ENCODE results near the gene TXNDC9.
A peak's percentile ranks its signal among the peaks of the same experiment; 100 is the strongest.
"Not testable (repeated sequence)": the region's sequence is repeated elsewhere in the genome, so short reads cannot be mapped to it uniquely, and the experiment has no call there.

TXNDC9 gene, protein sequence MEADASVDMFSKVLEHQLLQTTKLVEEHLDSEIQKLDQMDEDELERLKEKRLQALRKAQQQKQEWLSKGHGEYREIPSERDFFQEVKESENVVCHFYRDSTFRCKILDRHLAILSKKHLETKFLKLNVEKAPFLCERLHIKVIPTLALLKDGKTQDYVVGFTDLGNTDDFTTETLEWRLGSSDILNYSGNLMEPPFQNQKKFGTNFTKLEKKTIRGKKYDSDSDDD

DNA sequence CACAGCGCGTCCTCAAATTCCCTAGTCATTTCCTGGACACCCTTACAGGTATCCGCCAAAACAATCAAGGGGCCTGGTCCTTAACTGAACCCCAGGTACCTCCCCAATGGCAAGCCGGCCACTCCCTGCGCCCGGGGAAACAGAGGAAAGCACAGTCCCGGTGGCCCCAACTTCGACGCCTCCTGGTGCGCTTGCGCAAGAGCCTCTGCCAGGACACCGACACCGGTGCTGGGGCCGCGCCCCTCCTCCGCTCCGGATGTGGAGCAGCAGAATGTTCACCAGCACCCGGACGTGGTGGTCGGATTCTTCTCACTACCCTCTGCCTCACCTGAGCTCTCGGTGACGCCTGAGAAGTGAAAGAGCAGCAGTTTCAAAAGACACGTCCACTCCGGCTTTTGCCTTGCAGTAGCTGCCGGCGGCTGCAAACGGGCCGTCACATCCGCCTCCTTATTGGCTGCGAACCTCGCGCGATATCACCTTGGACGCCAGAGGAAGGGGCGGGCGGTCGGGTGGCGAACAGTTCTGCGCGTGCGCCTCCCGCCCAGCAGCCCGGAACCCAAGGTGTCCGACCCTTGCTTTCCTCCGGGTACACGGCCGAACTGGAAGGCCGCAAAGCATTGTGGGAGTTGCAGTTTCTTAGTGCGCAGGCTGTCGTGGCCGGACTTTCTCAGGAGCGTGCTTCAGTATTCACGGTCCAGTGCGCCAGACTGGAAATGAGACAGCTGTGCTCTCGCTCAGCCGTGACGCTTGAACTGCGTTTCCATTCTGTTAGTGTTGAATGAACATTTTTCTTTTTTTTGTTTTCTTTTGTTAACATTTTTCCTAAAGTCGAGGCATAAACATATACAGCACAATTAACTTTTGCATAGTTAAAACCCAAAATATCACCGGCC lies at the start of gene TXNDC9:
Gene TXNDC9, minus strand, starts transcription at position 423 of the 893 bp plus-strand sequence. CDS start 3,123 bp downstream, outside the sequence.
- DNase-seq (ENCODE audit: low read depth), result peak; percentile 99

DNA sequence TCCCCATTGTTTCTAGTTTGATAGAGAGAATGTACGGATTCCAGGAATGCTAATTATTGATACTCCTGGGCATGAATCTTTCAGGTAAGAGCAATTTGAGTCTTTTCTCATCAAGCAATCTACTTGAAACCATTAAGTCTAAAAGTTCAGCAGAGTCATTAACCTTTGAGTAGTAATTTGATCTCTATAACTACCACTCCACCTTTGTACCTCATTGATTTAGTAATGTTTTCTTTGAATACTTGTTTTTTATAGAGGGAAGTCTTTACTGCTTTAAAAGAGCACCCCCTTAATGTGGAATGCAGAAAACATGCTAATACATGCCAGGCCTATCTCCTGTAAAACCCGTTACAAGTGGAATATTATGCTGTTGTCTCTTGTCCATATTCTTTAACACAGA lies 46.0 kb upstream of the TXNDC9 start:
- DNase-seq (ENCODE audit: low read depth), result no peak

DNA sequence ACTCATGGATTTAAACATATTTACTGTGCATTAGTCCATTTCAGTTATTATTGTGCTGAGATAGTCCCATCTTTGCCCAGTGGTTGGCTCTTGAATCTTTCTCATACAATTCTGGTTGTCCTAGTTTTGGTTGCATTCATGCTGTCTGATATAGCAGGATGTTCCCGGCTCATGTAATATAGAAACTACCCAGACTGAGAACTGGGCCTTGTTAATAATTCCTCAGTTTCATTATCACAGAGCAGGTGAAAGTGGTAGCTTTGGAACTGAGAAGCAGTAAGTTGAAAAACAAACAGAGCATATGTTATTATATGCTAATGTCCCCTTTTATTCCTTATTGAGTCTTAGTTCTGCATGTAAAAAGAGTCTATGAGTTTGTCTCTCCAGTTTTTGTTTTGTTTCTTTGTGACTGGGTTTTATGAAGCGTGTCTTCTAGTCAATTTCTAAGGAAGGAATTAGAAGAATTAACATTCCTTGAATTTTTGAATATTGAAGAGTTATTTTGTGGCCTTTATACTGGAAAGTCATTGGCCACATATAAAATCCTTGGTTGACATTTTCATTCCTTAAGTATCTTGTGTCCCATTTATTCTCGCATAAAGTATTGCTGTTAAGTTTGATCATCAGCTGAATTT lies 44.4 kb upstream of the TXNDC9 start:
- DNase-seq (ENCODE audit: low read depth), result peak; percentile 63

DNA sequence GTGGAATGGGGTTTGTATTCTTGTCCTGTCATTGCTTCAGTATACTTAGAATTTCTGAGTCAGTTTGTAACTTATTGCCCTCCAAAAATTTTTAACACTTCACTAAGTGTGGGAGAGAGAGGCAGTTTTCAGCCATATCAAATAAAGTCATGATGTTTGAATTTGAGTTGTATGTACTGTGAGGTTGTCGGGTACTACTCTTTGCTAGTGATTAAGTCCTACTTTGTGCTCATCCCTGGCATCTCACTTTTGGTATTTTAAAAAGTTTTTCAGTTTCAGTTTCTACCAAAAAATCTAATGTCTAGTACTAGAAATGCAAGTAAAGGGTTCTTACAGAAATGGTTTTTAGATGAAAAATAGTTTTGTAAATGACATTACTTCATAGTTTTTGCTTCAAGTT lies 41.7 kb upstream of the TXNDC9 start:
- DNase-seq (ENCODE audit: low read depth), result no peak

DNA sequence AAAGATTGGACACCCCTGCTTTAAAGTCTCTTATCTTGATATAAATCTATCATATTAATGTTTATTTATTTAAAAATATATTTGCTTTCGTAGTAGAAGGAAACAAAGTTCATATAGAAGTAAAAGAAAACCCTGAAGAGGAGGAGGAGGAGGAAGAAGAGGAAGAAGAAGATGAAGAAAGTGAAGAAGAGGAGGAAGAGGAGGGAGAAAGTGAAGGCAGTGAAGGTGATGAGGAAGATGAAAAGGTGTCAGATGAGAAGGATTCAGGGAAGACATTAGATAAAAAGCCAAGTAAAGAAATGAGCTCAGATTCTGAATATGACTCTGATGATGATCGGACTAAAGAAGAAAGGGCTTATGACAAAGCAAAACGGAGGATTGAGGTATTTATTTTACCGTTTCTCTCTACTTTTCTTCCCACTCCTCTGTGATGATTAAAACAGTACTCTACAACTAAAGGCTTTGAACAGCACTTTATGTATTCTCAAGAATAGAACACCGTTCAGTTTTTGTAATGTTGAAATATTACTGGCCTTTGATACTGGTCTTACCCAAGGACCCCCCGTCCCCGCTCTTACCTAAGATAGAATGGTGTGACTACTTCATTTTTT lies 40.2 kb upstream of the TXNDC9 start:
- no peak for DNase-seq (ENCODE audit: low read depth)

DNA sequence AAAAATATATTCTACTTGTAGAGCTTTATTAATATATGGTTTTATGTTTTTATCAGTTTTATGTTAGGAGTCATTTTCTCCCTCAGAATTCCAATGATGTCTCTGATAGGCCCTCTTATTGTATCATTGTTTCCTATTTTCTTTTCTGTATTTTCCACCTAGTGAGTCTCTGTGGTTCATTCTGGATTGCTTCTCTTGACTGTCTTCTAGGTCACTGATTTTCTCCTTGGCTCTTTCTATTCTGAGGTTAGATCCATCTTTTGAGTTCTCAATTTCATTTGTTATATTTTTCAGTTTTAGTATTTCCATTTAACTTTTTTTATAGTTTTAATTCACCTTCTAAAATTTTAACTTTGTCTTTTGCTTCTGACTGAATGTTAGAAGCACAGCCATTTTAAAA lies 38.6 kb upstream of the TXNDC9 start:
- DNase-seq (ENCODE audit: low read depth), result no peak

DNA sequence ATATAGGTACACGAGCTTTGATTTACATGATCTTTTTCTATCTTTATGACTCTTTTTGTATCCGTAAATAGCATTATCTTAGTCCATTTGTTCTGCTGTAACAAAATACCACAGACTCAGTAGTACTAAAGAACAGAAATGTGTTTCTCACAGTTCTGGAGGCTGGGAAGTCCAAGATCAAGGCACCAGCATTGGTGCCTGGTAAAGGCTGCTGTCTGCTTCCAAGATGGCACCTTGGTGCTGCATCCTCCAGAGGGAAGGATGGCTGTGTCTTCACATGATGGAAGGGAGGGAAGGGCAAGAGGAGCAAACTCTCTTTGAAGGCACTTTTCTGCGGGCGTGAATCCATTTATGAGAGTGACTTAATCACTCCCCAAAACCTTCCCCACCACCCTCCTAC lies 37.0 kb upstream of the TXNDC9 start:
- DNase-seq (ENCODE audit: low read depth), result no peak

DNA sequence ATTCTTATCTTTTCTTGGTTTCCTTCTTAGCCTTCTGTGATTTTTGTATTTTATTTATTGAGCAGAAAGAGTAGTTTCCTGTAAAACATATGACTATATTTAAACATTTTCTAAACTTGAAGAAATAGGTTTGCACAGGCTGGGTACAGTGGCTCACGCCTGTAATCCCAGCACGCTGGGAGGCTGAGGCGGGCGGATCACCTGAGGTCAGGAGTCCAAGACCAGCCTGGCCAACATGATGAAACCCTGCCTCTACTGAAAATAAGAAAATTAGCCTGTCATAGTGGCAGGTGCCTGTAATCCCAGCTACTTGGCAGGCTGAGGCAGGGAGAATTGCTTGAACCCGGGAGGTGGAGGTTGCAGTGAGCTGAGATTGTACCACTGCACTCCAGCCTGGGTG lies 32.7 kb upstream of the TXNDC9 start:
- not testable (repeated sequence) for DNase-seq (ENCODE audit: low read depth)

DNA sequence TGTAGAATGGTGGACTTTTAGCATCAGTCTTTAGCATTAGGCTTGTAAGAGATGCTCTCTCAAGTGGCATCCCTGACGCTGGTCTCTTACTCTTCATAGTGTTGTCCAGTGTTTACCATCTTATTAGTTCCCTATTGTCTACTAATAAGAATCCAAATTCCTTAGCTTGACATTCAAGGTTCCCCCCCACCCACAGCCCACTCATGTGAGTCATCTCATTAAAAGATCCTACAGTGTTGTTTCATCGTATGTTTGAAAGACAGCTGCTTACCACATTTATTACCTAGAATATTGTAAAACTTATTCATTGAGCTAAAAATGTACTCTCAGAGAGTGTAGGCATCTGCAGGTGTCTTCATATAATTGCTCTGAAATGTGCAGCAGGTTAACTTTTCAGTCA lies 29.5 kb upstream of the TXNDC9 start:
- DNase-seq (ENCODE audit: low read depth), result peak; percentile 20

DNA sequence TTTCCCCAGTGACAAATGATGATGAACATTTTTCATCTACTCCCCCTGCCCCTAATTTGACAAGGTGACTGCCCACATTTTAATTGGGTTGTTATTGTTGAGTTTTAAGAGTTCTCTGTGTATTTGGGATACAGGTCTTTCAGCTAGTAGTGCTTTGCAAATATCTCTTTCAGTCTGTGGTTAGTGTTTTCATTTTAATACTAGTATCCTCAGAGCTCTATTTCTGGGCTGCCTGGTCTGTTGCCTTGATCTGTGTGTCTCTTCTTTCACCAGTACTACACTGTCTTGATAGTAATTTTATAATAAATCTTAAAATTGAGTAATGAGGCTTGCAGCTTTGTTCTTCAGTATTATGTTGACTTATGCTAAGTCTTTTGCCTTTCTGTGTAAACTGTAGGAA lies 20.7 kb upstream of the TXNDC9 start:
- DNase-seq (ENCODE audit: low read depth), result no peak

DNA sequence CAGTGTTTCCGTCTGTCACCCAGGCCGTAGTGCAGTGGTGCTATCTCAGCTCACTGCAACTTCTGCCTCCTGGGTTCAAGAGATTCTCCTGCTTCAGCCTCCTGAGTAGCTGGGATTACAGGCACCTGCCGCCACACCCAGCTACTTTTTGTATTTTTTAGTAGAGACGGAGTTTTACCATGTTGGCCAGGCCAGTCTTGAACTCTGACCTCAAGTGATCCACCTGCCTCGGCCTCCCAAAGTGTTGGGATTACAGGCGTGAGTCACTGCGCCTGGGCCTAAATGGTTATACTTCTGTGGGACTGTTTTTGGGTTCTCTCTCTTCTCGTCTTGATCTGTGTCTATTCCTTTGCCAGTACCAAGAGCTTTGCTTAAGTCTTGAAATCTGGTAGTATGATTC lies 18.7 kb upstream of the TXNDC9 start:
- DNase-seq (ENCODE audit: low read depth), result not testable (repeated sequence)

DNA sequence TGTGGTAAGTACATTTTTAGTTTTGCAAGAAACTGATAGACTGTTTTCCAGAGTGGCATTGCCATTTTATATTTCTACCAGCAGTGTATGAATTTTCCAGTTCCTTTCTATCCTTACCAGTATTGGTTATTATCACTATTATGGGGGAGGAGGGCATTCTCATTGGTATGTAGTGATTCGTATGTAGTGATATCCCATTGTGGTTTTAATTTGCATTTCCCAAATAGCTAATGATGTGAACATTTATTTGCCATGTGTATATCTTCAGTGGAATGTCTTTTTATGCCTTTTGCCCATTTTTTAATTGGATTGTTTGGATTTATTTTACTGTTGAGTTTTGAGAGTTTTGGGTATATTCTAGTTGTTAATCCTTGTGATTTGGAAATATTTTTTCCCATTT lies 17.9 kb upstream of the TXNDC9 start:
- peak; percentile 74 for DNase-seq (ENCODE audit: low read depth)

DNA sequence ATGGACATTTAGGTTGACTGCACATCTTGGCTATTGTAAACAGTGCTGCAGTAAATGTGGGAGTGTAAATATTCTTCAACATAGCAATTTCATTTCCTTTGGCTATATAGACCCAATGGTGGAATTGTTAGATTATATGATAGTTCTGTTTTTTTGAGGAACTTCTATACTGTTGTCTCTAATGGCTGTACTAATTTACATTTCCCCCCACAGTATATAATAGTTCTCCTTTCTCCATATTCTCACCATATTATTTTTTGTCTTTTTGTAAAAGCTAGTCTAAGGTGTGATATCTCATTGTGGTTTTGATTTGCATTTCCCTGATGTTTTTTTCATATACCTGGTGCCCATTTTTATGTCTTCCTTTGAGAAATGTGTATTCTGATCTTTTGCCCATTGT lies 14.1 kb upstream of the TXNDC9 start:
- DNase-seq (ENCODE audit: low read depth), result no peak

DNA sequence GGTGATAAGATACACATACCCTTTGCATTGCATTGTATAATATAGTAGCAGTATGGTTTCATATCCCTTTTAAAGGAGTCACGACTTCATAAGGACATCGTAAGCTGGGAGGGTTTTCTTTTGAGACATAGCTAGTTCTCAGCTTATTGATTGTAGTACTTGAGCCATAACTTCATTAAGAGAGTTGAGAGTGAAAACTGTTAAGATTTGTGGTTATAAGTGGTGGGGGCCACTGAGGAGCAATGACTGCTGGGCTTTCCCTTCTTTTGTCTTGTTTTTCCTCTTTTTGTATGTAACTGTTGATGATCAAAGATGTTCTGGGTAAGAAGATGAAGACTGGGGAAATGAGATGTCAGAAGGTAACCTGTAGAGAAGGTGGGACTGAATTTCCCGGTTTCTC lies 12.0 kb upstream of the TXNDC9 start:
- no peak for DNase-seq (ENCODE audit: low read depth)

DNA sequence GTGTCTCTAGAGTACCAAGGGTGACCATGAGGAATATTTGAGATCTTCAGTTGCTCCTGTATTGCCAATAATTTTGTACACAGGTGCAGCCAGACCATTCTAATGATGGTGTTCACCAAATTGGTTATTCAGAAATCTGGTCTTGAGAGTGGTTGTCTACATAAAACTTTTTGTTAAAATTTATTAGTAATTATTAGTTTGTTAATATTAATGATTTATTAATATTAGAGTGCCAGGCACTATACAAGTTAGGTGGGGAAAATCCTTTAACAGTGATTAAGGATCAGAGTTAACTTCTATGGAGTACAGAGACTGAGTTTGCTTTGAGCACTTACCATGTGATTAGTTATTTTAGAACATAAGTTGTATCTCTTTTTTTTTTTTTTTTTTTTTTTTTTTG lies 10.1 kb upstream of the TXNDC9 start:
- no peak for DNase-seq (ENCODE audit: low read depth)

DNA sequence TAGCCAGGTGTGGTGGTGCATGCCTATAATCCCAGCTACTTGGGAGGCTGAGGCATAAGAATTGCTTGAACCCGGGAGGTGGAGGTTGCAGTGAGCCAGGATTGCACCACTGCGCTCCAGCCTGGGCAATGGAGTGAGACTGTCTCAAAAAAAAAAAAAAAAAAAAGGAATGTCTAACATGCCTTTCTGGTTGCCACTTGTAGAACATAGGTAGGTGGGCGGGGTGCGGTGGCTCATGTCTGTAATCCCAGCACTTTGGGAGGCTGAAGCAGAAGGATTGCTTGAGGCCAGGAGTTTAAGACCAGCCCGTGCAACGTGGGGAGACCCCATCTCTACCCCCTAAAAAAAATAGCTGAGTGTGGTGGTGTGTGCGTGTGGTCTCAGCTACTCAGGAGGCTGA lies 9.3 kb upstream of the TXNDC9 start:
- not testable (repeated sequence) for DNase-seq (ENCODE audit: low read depth)

DNA sequence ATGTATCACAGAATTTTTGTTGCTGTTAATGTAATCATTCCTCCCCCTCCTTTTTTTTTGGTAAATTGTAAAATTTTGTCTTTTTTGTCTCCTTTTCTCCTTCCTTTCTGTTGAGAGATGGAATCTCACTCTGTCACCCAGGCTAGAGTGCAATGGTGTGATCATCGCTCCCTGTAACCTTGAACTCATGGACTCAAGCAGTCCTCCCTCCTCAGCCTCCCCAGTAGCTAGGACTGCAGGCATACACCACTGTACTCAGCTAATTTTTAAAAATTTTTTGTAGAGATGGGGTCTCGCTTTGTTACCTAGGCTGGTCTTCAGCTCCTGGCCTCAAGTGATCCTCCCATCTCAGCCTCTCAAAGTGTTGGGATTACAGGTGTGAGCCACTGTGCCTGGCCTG lies 6.4 kb upstream of the TXNDC9 start:
- DNase-seq (ENCODE audit: low read depth), result no peak

DNA sequence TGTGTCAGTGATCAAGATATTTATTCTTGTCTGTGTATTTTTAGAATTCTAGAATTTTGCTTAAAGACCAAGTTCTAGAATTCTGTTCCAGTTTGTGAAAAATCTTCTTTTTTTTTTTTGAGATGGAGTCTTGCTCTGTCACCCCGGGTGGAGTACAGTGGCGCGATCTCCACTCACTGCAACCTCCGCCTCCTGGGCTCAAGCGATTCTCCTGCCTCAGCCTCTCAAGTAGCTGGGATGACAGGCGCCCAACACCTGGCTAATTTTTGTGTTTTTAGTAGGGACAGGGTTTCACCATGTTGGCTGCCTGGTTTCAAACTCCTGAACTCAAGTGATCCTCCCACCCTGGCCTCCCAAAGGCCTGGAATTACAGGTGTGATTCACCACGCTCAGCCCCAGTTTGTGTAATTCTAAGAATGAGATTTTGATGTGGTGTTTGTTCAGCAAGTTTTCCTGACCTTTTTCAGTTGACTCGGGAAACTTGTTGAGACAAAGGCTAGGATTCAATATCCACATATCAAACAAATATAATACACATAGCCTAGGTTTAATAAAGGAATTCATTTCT lies 4.6 kb upstream of the TXNDC9 start:
- DNase-seq (ENCODE audit: low read depth), result peak; percentile 2

DNA sequence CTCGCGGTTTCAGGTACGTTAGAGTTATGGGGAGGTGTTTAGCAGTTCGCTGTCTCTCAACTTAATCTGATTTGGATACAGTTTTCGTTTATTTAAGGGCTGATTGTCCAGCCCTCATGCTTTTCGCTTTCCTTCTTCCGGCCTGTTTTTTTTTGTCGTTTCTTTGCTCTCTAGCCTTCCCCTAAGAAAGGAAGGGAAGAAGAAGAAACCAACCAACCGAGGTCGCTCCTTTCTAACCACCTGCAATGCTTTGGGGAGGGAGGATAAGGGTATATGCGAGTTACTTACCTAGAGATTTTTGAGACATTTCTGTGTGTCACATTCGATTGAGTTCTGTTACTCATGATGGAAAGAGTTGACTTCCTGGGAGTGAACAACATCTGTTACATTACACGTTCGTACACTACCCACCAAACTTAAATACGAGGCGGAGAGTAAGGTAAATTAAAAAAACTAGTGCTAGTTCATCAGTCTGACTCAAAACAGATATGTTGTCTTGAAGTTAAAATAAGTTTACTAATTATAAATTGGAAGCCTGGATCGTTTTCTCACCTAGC lies 2.0 kb upstream of the TXNDC9 start:
- peak; percentile 34 for DNase-seq (ENCODE audit: low read depth)

DNA sequence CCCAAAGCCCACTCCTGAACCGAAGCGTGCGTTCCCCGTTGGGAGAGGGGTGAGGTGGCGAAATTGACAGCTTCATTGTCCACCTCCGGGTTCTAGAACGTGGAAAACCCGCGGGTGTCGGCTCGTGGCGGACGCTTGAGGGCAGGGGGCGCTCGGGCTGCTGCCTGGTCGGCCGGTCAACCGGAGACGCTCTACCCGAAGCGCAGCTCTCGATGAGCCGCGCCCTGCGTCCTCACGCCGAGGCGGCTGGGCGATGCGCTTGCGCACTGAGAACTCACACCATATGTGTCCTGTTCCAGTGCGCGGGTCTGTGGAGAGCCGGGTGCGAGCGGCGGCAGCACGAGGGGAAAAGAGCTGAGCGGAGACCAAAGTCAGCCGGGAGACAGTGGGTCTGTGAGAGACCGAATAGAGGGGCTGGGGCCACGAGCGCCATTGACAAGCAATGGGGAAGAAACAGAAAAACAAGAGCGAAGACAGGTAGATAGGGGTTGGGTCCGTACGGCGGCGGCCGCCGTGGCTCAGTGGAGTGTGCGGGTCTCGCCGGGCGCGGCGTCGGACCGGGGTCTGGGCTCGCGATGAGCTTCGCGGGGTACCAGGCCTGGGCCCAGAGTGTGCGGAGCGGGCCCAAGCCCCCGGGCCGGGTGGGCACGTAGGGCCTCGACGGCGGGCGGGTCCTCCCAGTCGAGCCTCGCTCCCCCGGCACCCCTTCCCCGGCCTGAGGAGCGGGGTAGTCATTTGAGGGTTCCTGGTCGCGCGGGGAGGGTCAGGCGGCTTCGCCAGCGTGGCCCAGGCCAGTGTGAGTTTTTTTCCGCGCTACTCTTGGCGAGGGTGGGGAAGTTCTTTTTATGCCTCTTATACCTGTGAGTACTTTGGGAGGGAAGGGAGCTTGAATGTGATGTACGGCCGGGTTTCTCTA lies 1.2 kb upstream of the TXNDC9 start, which contains the start of gene EIF5B:
Gene EIF5B, plus strand, starts transcription at position 277 of the 916 bp plus-strand sequence. Its CDS starts 166 bp downstream, at position 443.
- peak; percentile 96 for DNase-seq (ENCODE audit: low read depth)

DNA sequence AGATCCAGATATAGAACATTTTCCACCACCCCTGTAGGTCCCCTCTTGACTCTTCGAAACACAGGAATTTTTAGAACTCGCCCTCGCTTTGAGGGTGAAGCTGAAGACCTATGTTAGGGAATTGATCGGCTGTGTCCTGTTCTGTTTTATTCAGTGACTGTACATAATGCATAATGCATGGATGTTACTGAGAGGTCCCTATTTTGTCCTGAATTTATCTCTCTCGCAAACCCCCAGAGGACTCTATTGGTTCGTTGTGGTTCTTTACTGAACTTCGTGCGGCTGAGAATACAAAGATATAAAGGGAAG lies 625 bp upstream of the TXNDC9 start:
- DNase-seq (ENCODE audit: low read depth), result no peak
